Caco-2 (cell line): ENCODE results near the gene MMP23B. TPM values are rescaled to one million over a fixed set of nuclear protein-coding genes. Genes with fewer than 3 reads are reported as not detected.
"Not testable (repeated sequence)": the region's sequence is repeated elsewhere in the genome, so short reads cannot be mapped to it uniquely, and the experiment has no call there.

Source experiments
- BruUV-seq: library from RNA; stranded (reverse); fragments of 400-500 nt; replicated peaks from 2 replicates; lab custom pipeline; 2021; lab: Mats Ljungman, UMichigan
- CTCF ChIA-PET: fragments of 300-600 bp; sonication (Branson Sonifier 250); formaldehyde crosslinking; loops from one replicate; lab custom pipeline; 2022; ENCODE audit warnings: antibody characterized with exemption; lab: Charles Lee
- POLR2A ChIA-PET: fragments of 300-600 bp; sonication (Branson Sonifier 250); formaldehyde crosslinking; loops from one replicate; lab custom pipeline; 2022; ENCODE audit warnings: antibody characterized with exemption; lab: Charles Lee
- DNase-seq, 2 experiments: peaks; one replicate each; pipeline versions ENCODE4 v3.0.0 to v3.0.0-alpha.2; 2020 to 2022
- H3K27me3 ChIP-seq: replicated peaks from 2 replicates; pipeline ENCODE4 v1.6.0; 2011; ENCODE audit warnings: low read length; ENCODE audit not compliant: control insufficient read depth, insufficient read depth
- H3K36me3 ChIP-seq: 2 replicates; pipeline ENCODE4 v1.5.1; 2011; ENCODE audit warnings: low read length; ENCODE audit not compliant: control insufficient read depth, insufficient read depth
- H3K4me1 ChIP-seq: fragments of 250-450 bp; sonication (Bioruptor Pico); 2 replicates; pipeline ENCODE4 v1.5.1; 2020; ENCODE audit warnings: mild to moderate bottlenecking
- H3K4me3 ChIP-seq: 2 replicates; pipeline ENCODE4 v1.5.1; 2011; ENCODE audit warnings: low read depth, mild to moderate bottlenecking, control low read depth, low read length
- H3K9me3 ChIP-seq: fragments of 250-450 bp; sonication (Bioruptor Pico); 2 replicates; pipeline ENCODE4 v1.5.1; 2020; ENCODE audit warnings: mild to moderate bottlenecking, moderate library complexity
- H3K27ac Mint-ChIP-seq: one replicate; pipeline ENCODE4 v1.8.0; 2022; ENCODE audit warnings: mixed read lengths; ENCODE audit not compliant: unreplicated experiment
- H3K27me3 Mint-ChIP-seq: one replicate; pipeline ENCODE4 v1.8.0; 2022; ENCODE audit warnings: mixed read lengths; ENCODE audit not compliant: insufficient read depth, unreplicated experiment
- H3K36me3 Mint-ChIP-seq: one replicate; pipeline ENCODE4 v1.8.0; 2022; ENCODE audit warnings: mild to moderate bottlenecking, mixed read lengths; ENCODE audit not compliant: insufficient read depth, unreplicated experiment
- H3K4me1 Mint-ChIP-seq: one replicate; pipeline ENCODE4 v1.8.0; 2022; ENCODE audit warnings: low read depth, mixed read lengths; ENCODE audit not compliant: unreplicated experiment
- H3K4me3 Mint-ChIP-seq: one replicate; pipeline ENCODE4 v1.8.0; 2022; ENCODE audit warnings: mild to moderate bottlenecking, moderate library complexity, mixed read lengths; ENCODE audit not compliant: unreplicated experiment
- H3K9me3 Mint-ChIP-seq: one replicate; pipeline ENCODE4 v1.8.0; 2022; ENCODE audit warnings: mixed read lengths; ENCODE audit not compliant: unreplicated experiment
- intact Hi-C: fragments of 100-400 bp; cut with micrococcal nuclease; formaldehyde crosslinking; loops from one replicate; pipeline ENCODE4 v1.10.0; 2022; ENCODE audit not compliant: unreplicated experiment
- total RNA-seq: library from RNA; stranded (reverse); gene quantifications from 2 replicates; pipeline ENCODE4 v1.2.3, GENCODE V29; 2022
- TF ChIP-seq, protein P1 (sequence below), 2 experiments: fragments of 200-600 bp in 1 of 2; IDR thresholded peaks; 1 replicate in 1 of 2; 2 replicates in 1 of 2; pipeline versions ENCODE4 v1.5.1 to v1.8.0; 2011 to 2022; ENCODE audit warnings: antibody characterized with exemption in 1 of 2, control low read depth in 1 of 2, inconsistent platforms in 1 of 2, low read depth in 1 of 2, low read length in 1 of 2, mild to moderate bottlenecking in 1 of 2, moderate library complexity in 1 of 2; ENCODE audit not compliant: insufficient read depth in 1 of 2, severe bottlenecking in 1 of 2, unreplicated experiment in 1 of 2

Gene MMP23B
- total RNA-seq, 1 experiment from 2014 or later = 6.0 TPM

DNA sequence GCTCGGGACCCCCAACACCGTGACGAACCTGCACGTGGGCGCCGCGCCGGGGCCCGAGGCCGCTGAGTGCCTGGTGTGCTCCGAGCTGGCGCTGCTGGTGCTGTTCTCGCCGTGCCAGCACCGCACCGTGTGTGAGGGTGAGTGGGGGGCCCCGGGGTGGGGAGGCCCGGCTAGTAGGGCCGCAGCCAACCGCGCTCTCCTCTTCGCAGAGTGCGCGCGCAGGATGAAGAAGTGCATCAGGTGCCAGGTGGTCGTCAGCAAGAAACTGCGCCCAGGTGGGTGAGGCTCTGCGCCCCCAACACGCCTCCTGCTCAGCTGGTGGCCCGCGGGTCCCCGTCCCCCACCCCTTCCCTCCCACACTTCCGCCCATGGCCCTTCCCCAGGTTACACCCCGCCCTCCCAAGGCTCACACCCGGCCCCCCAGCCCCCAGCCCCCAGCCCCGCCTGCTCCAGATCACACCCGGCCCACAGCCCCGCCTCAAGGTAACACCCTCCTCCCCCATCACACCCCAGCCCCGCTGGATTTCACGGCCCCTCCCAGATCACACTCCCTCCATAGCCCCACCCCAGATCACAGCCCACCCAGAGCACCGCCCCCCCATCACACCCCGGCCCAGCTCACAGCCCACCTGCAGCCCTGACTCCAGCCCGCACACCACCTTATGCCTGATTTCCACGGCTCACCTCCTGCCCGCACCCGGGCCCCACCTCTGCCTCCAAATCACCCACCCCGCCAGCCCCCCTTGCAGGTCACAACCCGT, 2.4 kb upstream of the MMP23B start:
- H3K27me3 Mint-ChIP-seq = no peaks in the 10 kb centered on the region
- H3K36me3 Mint-ChIP-seq = peaks cover 13% of the 10 kb centered on the region
- intact Hi-C loops = no loop called here
- H3K27ac Mint-ChIP-seq = no peak overlapping the region
- no peaks in the 10 kb centered on the region for H3K4me1 ChIP-seq
- no peak overlapping the region for H3K4me3 ChIP-seq
- no peaks in the 10 kb centered on the region for H3K36me3 ChIP-seq
- DNase-seq = no peak
- BruUV-seq = no TSS peak
- no peaks in the 10 kb centered on the region for H3K4me1 Mint-ChIP-seq
- TF ChIP-seq, protein P1, sequence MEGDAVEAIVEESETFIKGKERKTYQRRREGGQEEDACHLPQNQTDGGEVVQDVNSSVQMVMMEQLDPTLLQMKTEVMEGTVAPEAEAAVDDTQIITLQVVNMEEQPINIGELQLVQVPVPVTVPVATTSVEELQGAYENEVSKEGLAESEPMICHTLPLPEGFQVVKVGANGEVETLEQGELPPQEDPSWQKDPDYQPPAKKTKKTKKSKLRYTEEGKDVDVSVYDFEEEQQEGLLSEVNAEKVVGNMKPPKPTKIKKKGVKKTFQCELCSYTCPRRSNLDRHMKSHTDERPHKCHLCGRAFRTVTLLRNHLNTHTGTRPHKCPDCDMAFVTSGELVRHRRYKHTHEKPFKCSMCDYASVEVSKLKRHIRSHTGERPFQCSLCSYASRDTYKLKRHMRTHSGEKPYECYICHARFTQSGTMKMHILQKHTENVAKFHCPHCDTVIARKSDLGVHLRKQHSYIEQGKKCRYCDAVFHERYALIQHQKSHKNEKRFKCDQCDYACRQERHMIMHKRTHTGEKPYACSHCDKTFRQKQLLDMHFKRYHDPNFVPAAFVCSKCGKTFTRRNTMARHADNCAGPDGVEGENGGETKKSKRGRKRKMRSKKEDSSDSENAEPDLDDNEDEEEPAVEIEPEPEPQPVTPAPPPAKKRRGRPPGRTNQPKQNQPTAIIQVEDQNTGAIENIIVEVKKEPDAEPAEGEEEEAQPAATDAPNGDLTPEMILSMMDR (IDR thresholded peaks at IDR 0.05; ENCODE audit: insufficient read depth in 1 of 2, low read depth in 1 of 2, low read length in 1 of 2, severe bottlenecking in 1 of 2, unreplicated experiment in 1 of 2) = no peak
- POLR2A ChIA-PET = no interaction called here
- H3K9me3 ChIP-seq = no peaks in the 10 kb centered on the region
- no peak overlapping the region for H3K4me3 Mint-ChIP-seq
- CTCF ChIA-PET = no interaction called here
- no peaks in the 10 kb centered on the region for H3K27me3 ChIP-seq
- no peaks in the 10 kb centered on the region for H3K9me3 Mint-ChIP-seq

DNA sequence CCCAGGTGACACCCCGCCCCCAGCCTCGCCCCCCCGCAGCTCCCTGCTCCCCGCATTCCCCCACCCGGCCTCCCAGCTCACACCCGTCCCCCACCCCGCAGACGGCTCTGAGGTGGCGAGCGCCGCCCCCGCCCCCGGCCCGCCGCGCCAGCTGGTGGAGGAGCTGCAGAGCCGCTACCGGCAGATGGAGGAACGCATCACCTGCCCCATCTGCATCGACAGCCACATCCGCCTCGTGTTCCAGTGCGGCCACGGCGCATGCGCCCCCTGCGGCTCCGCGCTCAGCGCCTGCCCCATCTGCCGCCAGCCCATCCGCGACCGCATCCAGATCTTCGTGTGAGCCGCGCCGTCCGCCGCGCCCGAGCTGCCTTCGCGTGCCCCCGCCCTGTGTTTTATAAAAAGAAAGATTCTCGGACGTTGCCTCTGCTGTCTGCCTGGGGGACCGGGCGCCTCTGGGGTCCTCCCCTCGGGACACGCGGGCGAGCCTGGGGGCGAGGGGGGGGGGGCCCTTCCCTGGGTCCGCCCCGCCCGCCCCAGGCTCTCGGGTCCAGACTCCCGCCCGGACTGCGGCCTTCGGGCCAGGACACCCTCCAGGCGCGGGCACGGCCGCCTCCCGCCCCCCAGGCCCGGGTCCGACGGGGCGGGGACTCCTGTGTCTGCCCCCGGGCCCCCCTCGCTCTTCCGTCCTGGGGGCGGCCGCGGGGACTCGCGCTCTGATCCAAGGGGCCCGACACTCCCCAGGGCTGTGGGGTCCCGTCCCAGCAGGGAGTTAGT, 1.6 kb upstream of the MMP23B start:
- no peaks in the 10 kb centered on the region for H3K9me3 Mint-ChIP-seq
- no peak overlapping the region for H3K27ac Mint-ChIP-seq
- no peak overlapping the region for H3K4me3 Mint-ChIP-seq
- intact Hi-C loops = no loop called here
- no peak overlapping the region for H3K4me3 ChIP-seq
- H3K4me1 ChIP-seq = no peaks in the 10 kb centered on the region
- DNase-seq = no peak
- peaks cover 6% of the 10 kb centered on the region for H3K36me3 Mint-ChIP-seq
- H3K27me3 ChIP-seq = no peaks in the 10 kb centered on the region
- H3K9me3 ChIP-seq = no peaks in the 10 kb centered on the region
- CTCF ChIA-PET = no interaction called here
- TF ChIP-seq, protein P1 (IDR thresholded peaks at IDR 0.05; ENCODE audit: insufficient read depth in 1 of 2, low read depth in 1 of 2, low read length in 1 of 2, severe bottlenecking in 1 of 2, unreplicated experiment in 1 of 2) = no peak
- H3K27me3 Mint-ChIP-seq = no peaks in the 10 kb centered on the region
- H3K36me3 ChIP-seq = no peaks in the 10 kb centered on the region
- BruUV-seq = no TSS peak
- POLR2A ChIA-PET = no interaction called here
- H3K4me1 Mint-ChIP-seq = no peaks in the 10 kb centered on the region

DNA sequence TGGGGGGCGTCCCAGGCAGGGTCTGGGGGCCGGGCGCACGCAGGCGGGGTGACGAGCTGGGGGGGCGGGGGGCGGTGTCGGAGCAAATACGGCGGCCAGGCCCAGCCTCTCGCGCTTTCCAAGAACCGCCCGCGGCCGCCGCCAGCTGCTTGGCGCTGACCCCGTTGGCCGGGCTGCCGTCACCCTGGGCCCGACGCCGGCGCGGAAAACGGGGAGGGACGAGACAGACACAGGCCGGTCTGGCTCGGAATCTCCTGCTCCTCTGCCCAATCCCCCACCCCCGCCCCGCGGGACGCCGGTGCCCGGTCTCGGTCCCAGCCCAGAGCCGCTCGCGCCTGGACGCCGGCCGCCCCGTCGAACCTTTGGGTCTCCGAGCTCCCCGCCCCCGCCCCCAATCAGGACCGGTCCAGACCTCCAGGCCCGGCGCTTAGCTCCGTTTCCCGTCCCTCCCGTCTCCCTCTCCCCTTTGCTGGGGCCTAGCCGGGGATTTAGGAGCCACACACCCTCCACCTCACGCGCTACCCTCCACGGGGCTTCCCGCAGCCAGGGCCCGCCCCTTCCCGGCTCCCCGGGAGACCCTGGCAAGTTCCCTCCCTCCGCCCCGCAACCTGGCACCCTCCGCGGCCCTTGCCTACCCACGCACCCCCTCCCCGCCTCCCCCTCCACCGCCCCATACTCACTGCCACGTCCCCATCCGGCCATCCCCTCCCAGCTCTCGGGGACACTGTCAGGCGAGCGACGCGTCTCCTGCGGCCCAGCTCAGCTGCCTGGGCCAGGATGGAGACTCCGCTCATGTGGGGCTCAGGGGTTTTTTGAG, 800 bp upstream of the MMP23B start:
- Mint-ChIP-seq H3K27me3 (no peaks in the 10 kb centered on the region), H3K9me3 (no peaks in the 10 kb centered on the region), H3K27ac (no peak overlapping the region), H3K4me3 (no peak overlapping the region), H3K36me3 (peaks cover 6% of the 10 kb centered on the region), H3K4me1 (no peaks in the 10 kb centered on the region)
- CTCF ChIA-PET = no interaction called here
- TF ChIP-seq, protein P1 (IDR thresholded peaks at IDR 0.05; ENCODE audit: insufficient read depth in 1 of 2, low read depth in 1 of 2, low read length in 1 of 2, severe bottlenecking in 1 of 2, unreplicated experiment in 1 of 2) = no peak
- no peak overlapping the region for H3K4me3 ChIP-seq
- H3K27me3 ChIP-seq = no peaks in the 10 kb centered on the region
- no peak for DNase-seq
- POLR2A ChIA-PET = no interaction called here
- H3K9me3 ChIP-seq = no peaks in the 10 kb centered on the region
- BruUV-seq = no TSS peak
- no peaks in the 10 kb centered on the region for H3K36me3 ChIP-seq
- H3K4me1 ChIP-seq = no peaks in the 10 kb centered on the region
- intact Hi-C loops = no loop called here

DNA sequence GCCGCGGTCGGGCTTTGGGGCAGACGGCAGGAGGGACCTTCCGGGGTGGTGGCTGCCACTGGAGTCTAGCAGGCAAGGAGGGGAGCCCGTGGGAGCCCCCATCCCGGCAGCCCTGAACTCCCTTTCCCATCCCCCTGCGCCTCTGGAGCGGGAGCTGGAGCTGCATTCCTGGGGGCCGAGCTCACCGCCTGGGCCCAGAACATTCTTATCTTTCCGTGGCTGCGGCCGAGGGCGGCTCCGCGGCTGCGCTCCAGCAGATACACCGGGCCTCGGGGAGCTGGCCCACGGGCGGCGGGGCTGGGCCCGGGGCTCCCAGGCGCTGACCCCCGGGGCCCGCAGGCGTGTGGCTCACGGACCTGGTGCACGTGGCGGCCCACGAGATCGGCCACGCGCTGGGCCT, 1.4 kb downstream of the MMP23B start:
- H3K36me3 Mint-ChIP-seq, H3K9me3 ChIP-seq, H3K4me3 Mint-ChIP-seq, BruUV-seq, H3K4me1 ChIP-seq, H3K27me3 Mint-ChIP-seq, H3K36me3 ChIP-seq, H3K4me1 Mint-ChIP-seq, intact Hi-C loops, CTCF ChIA-PET, H3K9me3 Mint-ChIP-seq, H3K27me3 ChIP-seq, H3K27ac Mint-ChIP-seq, POLR2A ChIA-PET, H3K4me3 ChIP-seq, DNase-seq: not testable (repeated sequence)
